Loucy (cell line): ENCODE results near the gene BMPER.

Experiments
- CTCF ChIP-seq: fragments of 200-600 bp; sonication (generic); conservative IDR thresholded peaks from 2 replicates; pipeline ENCODE4 v1.5.1; 2014; ENCODE audit warnings: mild to moderate bottlenecking, antibody characterized with exemption, low read length
- EZH2phosphoT487 ChIP-seq: fragments of 200-600 bp; IDR thresholded peaks from 2 replicates; pipeline ENCODE4 v1.6.1; 2018; ENCODE audit warnings: antibody characterized with exemption, mild to moderate bottlenecking, moderate library complexity, borderline replicate concordance

DNA sequence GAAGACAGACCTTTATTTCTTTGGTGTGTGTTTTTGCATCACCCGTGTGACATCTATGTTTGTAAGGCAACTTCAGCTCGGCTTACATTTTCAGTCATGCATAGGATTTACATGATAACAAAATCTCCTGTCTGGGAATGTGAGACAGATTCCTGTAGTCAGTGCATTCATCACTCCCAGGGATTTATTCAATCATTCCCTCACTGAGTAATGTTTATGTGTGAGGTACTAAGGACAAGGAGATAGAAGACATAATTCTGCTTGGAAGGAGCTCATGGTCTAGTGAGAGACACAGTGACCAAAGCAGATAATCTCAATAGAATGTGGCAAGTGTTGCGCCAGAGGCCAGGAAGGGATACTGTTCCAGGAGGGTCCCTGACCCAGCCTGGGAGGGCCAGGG, 35.2 kb upstream of the BMPER start:
- TF ChIP-seq CTCF (no peak), EZH2phosphoT487 (no peak)
